Mesenteric fat pad (tissue), 1 donor: ENCODE results near the gene RALGAPB. TPM values are rescaled to one million over a fixed set of nuclear protein-coding genes. Genes with fewer than 3 reads are reported as not detected.

Experiments used
- DNase-seq: peaks from one replicate; pipeline ENCODE4 v3.0.0-alpha.2; 2020; ENCODE audit warnings: low spot score
- total RNA-seq: library from RNA; stranded (reverse); fragmentation: NEBNext Ultra II Directional; extraction: Animal tissue kit (Norgen Biotek cat#: 25700); gene quantifications from one replicate; pipeline ENCODE4 v1.2.1, GENCODE V29; 2021
- donor health status: DM: yes; HTN: yes; CAD: no.

Gene RALGAPB
- total RNA-seq, 1 donor from 2014 or later = 29.7 TPM

- no peak for DNase-seq
These were observed 73.1 kb downstream of the RALGAPB start for GRCh38 chr20:38545771-38546170.

DNA sequence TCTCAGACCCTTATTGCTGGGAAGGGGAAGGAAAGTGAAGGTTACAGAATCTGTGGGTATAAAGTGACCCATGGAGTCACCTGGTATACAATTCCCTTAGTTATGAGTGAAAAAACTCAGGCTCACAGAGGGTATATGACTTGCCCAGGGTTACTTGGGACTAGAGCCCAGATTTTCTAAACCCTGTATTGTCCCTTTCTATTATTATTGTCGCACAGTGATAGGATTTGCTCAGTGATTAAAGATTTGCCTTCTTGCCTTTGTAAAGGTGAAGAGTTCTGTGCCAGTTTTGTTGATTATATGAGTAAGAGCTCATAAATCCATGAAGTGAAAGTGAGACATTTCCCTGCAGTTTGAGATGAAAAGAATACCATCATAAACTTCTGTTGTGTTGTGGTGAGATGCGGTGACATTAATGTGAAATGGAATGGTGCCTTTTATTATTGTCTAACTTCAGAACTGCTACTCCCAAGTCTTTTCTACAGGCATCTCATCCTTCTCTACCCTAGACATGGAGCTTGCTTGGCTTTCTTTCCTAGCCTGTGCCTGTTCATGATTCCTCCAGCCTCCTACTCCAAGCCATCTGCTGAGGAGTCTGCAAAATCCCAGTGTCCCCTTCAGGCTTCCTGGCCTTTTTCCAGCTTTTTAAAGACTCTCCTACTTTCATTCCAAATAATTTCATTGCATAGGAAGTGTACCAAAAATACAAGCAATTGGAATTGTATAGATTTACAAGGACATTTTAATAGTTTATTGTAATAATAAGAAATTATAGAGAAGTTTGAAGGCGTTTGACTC is 74.8 kb downstream of the RALGAPB start:
- no peak for DNase-seq

DNA sequence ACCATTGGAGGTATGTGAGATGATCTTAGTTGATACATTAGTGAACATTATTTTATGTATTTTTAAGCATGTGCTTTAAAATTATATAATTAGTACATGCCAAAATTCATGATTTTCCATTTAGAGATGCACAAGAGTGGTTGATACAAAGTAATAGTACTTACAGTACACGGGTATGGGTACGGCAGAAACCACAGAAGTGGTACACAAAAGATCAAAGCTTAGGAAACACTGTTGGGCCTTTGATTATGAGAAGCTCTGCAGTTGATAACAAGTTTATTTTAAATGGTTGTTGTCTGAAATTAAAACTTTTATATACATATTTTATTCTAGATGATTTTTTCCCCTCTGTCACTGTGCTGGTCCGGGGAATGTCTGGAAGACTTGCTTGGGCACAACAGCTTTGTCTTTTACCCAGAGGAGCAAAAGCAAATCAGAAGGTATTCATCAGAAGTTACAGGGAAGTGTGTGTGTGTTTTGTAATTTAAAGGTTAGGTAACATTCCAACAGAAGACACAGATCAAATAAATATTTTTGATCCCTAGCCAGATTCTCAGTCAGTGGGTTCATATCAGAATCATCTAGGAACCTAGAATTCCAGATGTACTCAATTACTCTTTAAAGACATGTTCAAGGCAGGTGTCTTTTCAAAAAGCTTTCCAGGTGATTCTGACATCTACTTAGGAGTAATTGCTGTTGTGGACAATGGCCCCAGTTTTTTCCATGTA is 75.9 kb downstream of the RALGAPB start:
- no peak for DNase-seq

DNA sequence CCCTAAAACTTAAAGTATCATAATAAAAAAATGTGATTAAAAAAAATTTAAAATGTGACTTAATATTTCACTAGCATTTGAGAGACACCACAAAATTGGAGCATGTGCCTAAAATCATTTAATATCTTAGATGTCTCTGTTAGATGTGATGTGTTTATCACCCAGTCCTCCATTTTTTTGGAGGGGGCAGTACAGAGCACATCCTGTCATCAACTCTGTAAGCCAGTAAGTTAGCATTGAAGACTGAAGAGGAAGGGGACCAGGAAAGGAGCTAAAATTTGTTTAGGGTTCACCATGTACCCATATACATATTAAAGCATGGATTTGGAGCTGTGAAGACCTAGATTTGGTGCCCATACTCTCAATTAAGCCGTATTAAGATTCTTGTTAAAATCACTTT is 77.6 kb downstream of the RALGAPB start:
- no peak for DNase-seq

DNA sequence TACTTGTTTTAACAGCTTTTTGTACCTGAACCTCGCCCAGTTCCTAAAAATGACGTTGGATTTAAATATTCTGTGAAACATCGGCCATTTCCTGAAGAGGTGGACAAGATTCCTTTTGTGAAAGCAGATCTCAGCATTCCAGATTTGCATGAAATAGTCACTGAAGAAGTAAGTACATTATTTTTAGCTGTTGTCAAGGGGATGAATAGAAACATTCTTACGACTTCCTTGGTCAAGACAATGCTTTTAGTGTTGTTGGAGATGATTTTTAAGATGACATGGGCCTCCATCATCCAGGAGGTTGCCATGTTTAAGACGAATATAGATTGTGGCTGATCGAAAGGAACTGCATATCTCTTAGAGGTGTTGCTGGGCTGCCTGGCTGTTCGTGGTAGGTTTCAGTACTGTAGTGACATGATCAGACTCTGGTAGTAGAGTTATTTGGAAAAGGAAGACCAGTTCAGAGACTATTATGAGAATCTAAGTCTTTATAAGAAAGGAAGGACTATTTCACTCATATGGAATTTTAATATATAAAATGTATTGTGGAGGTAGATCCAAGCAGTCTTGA is 78.5 kb downstream of the RALGAPB start:
- no peak for DNase-seq

GRCh38 chr20:38554986-38555385 is 82.3 kb downstream of the RALGAPB start:
- no peak for DNase-seq

GRCh38 chr20:38555395-38555794 is 82.8 kb downstream of the RALGAPB start:
- no peak for DNase-seq

GRCh38 chr20:38557174-38557573 is 84.5 kb downstream of the RALGAPB start:
- DNase-seq = no peak

GRCh38 chr20:38558596-38559360 is 86.1 kb downstream of the RALGAPB start:
- DNase-seq = no peak

- no peak for DNase-seq
These were observed 87.1 kb downstream of the RALGAPB start for GRCh38 chr20:38559764-38560163.

DNA sequence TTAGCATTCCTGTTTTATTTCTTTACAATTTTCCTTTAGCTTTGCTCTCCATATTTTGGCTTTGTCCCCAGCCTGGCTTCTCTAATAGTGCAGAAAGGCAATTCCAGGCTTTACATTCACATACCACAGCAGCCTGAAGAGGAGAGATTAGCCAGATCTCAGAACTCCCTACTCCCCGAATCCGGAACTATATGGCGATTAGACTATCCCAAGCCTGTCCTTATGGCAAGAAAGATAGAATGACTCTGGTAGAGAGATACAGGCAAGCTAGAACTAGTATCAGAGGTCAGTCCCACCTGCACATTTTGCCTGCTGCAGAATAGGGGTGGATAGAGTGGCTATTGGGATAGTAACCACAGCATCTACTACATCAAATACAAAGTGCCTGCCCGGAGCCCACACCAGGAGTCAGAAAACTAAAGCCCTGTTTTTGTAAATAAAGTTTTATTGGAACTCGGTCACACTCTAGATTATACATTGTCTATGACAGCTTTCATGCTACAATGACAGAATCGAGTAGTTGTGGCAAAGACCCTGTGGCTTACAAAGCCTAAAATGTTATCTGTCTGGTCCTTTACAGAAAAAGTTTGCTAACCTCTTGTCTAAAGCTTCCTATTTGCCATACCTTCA is 91.3 kb downstream of the RALGAPB start:
- no peak for DNase-seq

DNA sequence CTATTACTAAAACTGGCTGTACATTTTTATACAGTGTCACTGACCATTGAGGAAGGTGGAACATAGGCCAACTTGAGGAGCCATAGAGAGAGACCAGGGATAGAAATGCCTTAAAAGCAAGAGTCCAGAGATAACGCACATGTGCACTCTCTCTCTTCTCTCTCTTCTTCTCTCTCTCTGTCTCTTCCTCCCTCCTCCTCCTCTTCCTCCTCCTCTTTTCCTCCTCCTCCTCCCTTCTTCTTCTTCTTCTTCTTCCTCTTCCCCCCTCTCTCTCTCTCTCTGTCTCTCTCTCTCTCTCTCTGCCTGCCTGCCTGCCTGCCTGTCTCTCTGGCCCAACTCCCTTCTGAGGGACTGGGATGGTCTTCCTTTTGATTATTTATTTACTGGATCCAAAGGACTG is 92.0 kb downstream of the RALGAPB start:
- no peak for DNase-seq

- DNase-seq = no peak
These were observed 93.5 kb downstream of the RALGAPB start for GRCh38 chr20:38566036-38566598.

- DNase-seq = no peak
These were observed 97.3 kb downstream of the RALGAPB start for GRCh38 chr20:38569747-38570525.

DNA sequence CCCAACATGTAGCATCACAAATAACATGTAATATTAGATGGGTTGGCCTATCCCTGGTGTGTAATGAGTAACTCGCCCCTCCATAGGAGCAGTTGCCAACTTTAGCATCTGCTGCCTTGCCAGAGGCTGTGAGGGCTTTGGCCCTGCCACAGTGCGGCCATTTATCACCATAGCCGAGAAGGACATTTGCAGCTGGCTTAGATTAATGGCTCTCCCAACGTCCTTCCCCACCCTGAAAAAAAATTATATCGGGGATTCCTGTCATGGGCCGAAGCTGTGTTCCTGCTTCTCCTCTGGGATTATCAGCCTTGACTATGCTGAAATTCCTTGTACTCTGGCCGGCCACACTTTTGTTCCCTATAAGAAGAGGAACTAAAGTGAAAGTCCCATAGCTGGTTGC is 100.8 kb downstream of the RALGAPB start:
- DNase-seq = no peak

DNA sequence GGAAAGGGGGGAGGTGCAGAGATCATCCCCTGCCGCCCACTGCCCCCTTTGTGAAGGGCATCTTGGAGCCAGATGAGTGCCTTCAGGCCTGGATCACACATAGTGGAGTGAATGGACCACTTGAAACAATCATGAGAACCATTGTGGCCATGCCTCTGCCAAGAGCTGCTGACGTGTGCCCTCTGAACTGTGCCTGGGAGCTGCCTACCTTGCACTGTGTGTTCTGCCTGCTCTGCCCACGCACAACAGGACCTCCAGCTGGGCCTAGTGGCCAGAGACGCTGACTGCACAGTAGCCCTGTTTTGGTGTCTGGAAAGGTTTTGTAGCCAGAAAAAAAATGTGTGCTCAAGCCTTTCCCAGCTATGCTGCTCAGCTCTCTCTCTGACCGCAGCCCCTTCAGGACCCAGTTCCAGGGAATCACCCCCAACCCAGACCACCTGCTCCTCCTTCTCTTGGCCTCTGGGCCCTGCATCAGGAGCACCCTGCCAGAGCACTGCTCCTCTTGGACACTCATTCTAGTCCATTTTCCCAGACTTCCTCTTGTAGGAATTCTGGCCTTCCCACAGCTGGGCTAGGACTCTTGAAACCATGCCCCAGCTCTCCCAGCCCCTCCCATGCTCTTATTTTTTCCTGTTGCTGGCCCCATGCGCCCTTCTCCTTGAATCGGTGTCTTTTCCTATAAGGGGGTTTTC is 106.7 kb downstream of the RALGAPB start:
- no peak for DNase-seq

- no peak for DNase-seq
These were observed 107.3 kb downstream of the RALGAPB start for GRCh38 chr20:38579921-38580320.

DNA sequence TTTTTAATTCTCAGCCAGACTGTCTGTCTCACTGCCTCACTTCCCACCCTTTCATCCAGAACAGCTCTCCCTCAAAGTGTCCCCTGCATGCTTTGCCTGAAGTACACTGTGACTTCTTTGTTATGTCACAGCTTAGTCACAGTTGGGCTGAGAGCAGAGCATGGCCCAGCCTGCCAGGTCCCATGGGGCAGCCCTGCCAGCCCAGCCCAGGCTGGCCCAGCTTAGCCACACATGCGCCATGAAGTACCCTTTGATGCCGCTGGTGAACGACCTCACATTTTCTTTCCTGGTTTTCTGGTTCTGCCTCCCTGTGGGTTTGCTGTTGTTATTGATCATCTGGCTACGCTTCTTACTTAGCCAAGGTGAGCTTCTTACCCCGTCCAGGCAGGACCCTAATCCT is 108.4 kb downstream of the RALGAPB start, which contains the start of gene ADIG:
ADIG (plus strand) TSS at position 185 of the 400 bp plus-strand sequence; CDS start at position 239, 54 bp downstream.
- no peak for DNase-seq

DNA sequence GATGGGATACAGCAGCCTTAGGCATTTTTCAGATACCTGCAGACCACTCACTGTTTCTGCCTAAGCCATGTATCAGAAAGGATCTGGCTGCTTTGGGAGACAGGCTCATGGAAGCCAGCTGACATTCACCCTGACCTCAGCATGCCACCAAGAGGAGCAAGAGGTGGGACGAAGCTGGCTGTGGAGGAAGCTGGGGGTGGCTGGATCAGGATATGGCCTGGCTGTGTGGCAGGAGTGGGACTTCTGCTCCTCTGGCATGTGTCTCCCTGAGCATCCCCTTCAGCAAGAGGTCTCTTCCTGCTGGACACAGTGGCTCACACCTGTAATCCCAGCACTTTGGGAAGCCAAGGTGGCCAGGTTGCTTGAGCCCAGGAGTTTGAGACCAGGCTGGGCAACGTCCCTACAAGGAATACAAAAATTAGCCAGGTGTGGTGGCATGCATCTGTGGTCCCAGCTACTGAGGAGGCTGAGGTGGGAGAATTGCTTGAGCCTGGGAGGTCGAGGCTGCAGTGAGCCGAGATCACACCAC is 109.3 kb downstream of the RALGAPB start:
- no peak for DNase-seq
